Neural cell (in vitro differentiated cells): ENCODE results near the gene SULT1A1. TPM values are rescaled to one million over a fixed set of nuclear protein-coding genes. Genes with fewer than 3 reads are reported as not detected.

Experiments used
- H2AFZ ChIP-seq: fragments of 200-600, 300-800 bp; sonication (generic), shearing (Covaris generic); 2 replicates; pipeline ENCODE4 v1.6.0; 2014; ENCODE audit warnings: low read depth, mild to moderate bottlenecking, antibody characterized with exemption, low read length, moderate library complexity
- H3F3A ChIP-seq: fragments of 200-600 bp; shearing (Covaris generic); 2 replicates; pipeline ENCODE4 v1.6.1; 2016; ENCODE audit warnings: mild to moderate bottlenecking, moderate library complexity, mixed read lengths, antibody characterized with exemption, low read length; ENCODE audit not compliant: insufficient read depth, poor library complexity, severe bottlenecking
- H3K27ac ChIP-seq: fragments of 200-600, 300-800 bp; sonication (generic), shearing (Covaris generic); 2 replicates; pipeline ENCODE4 v1.5.1; 2014; ENCODE audit warnings: mild to moderate bottlenecking, low read length, moderate library complexity
- H3K27me3 ChIP-seq: fragments of 300-800, 200-600 bp; sonication (generic), shearing (Covaris generic); 2 replicates; pipeline ENCODE4 v1.6.0; 2014; ENCODE audit warnings: mild to moderate bottlenecking, low read depth, low read length, moderate library complexity; ENCODE audit not compliant: insufficient read depth
- H3K36me3 ChIP-seq: fragments of 300-800, 200-600 bp; sonication (generic), shearing (Covaris generic); 2 replicates; pipeline ENCODE4 v1.5.1; 2014; ENCODE audit warnings: mild to moderate bottlenecking, antibody characterized with exemption, low read length, moderate library complexity; ENCODE audit not compliant: insufficient read depth
- H3K4me2 ChIP-seq: fragments of 300-800, 200-600 bp; sonication (generic), shearing (Covaris generic); 2 replicates; pipeline ENCODE4 v1.6.0; 2014; ENCODE audit warnings: mild to moderate bottlenecking, low read length
- H3K4me3 ChIP-seq: fragments of 300-800, 200-600 bp; sonication (generic), shearing (Covaris generic); 2 replicates; pipeline ENCODE4 v1.5.1; 2014; ENCODE audit warnings: mild to moderate bottlenecking, low read length, moderate library complexity
- H3K79me2 ChIP-seq: fragments of 200-600 bp; shearing (Covaris generic); replicated peaks from 2 replicates; pipeline ENCODE4 v1.6.0; 2014; ENCODE audit warnings: mild to moderate bottlenecking, low read length, moderate library complexity; ENCODE audit not compliant: insufficient read depth
- H3K9ac ChIP-seq: fragments of 300-800, 200-600 bp; sonication (generic), shearing (Covaris generic); 2 replicates; pipeline ENCODE4 v1.6.1; 2016; ENCODE audit warnings: mild to moderate bottlenecking, low read length, mixed read lengths
- H3K9me2 ChIP-seq: fragments of 200-600 bp; shearing (Covaris generic); 2 replicates; pipeline ENCODE4 v1.6.1; 2016; ENCODE audit warnings: mild to moderate bottlenecking, low read length, mixed read lengths; ENCODE audit not compliant: insufficient read depth
- H3K9me3 ChIP-seq: fragments of 200-600, 300-800 bp; sonication (generic), shearing (Covaris generic); 2 replicates; pipeline ENCODE4 v1.6.1; 2016; ENCODE audit warnings: mild to moderate bottlenecking, mixed run types, low read length, moderate library complexity, mixed read lengths
- H4K20me1 ChIP-seq: fragments of 200-600 bp; shearing (Covaris generic); 2 replicates; pipeline ENCODE4 v1.6.1; 2016; ENCODE audit warnings: mild to moderate bottlenecking, mixed run types; ENCODE audit not compliant: insufficient read depth
- EP300 ChIP-seq: fragments of 450-650 bp; conservative IDR thresholded peaks from 2 replicates; pipeline ENCODE4 v1.6.1; 2014; ENCODE audit warnings: antibody characterized with exemption, mild to moderate bottlenecking, moderate library complexity; ENCODE audit not compliant: poor library complexity, severe bottlenecking
- EZH2 ChIP-seq: fragments of 200-600, 300-800 bp; shearing (Covaris generic), sonication (generic); IDR thresholded peaks from 2 replicates; pipeline ENCODE4 v1.6.1; 2014; ENCODE audit warnings: antibody characterized with exemption, low read length, borderline replicate concordance, mild to moderate bottlenecking; ENCODE audit not compliant: insufficient read depth, poor library complexity, severe bottlenecking
- MXI1 ChIP-seq: fragments of 450-650 bp; conservative IDR thresholded peaks from 2 replicates; pipeline ENCODE4 v1.6.1; 2014; ENCODE audit warnings: antibody characterized with exemption, mild to moderate bottlenecking; ENCODE audit not compliant: poor library complexity, severe bottlenecking
- POLR2AphosphoS5 ChIP-seq: IDR thresholded peaks from 2 replicates; pipeline ENCODE4 v1.6.1; 2012
- RAD21 ChIP-seq: fragments of 450-650 bp; conservative IDR thresholded peaks from 2 replicates; pipeline ENCODE4 v1.6.1; 2014; ENCODE audit warnings: antibody characterized with exemption, mild to moderate bottlenecking, moderate library complexity
- SMC3 ChIP-seq: fragments of 450-650 bp; conservative IDR thresholded peaks from 2 replicates; pipeline ENCODE4 v1.6.1; 2014; ENCODE audit warnings: antibody characterized with exemption, mild to moderate bottlenecking, moderate library complexity; ENCODE audit not compliant: poor library complexity
- TAF1 ChIP-seq: IDR thresholded peaks from 2 replicates; pipeline ENCODE4 v1.6.1; 2012; ENCODE audit warnings: low read depth
- polyA plus RNA-seq: library from polyadenylated mRNA; depleted of rRNA; stranded (reverse); fragments of >200 nt; gene quantifications from 2 replicates; pipeline ENCODE4 v1.2.3, GENCODE V29; 2014
- TF ChIP-seq, protein P1 (sequence below): IDR thresholded peaks from 2 replicates; pipeline ENCODE4 v1.6.1; 2012; ENCODE audit warnings: borderline replicate concordance
- TF ChIP-seq, protein P2 (sequence below): fragments of 450-650 bp; IDR thresholded peaks from 2 replicates; pipeline ENCODE4 v1.5.1; 2014; ENCODE audit warnings: antibody characterized with exemption, mild to moderate bottlenecking, moderate library complexity; ENCODE audit not compliant: poor library complexity, severe bottlenecking

Gene SULT1A1
- polyA plus RNA-seq, 1 donor from 2014 or later = not detected

DNA sequence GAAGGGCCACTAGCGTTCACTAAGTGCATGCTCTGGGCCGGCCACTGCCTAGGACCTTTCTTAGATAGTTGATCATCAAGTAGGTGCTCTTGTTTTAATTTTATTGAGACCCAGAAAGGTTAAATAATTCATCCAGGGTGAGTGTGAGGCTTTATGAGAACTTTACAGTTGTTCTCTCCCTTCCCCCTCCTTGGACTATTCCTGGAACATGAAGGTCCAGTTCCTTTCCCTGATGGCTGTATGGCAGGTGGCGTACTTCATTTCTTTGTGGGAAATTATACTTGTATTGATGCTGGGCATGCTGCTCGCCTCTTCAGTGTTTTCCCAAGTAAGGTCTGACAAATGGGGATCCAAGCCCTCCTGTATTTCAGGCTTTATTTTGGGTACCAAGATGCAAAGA lies 47.6 kb downstream of the SULT1A1 start:
- Histone ChIP-seq H3K27ac (no peak overlapping the region), H3K4me2 (no peak overlapping the region), H3F3A (no peaks in the 10 kb centered on the region), H3K36me3 (no peaks in the 10 kb centered on the region), H3K4me3 (no peak overlapping the region), H3K27me3 (no peaks in the 10 kb centered on the region), H3K9me2 (no peaks in the 10 kb centered on the region), H2AFZ (no peak overlapping the region), H4K20me1 (no peaks in the 10 kb centered on the region), H3K9ac (no peak overlapping the region), H3K9me3 (no peaks in the 10 kb centered on the region), H3K79me2 (no peaks in the 10 kb centered on the region)
- TF ChIP-seq SMC3 (no peak), EP300 (no peak), TAF1 (no peak), MXI1 (no peak)
- TF ChIP-seq, protein P1, sequence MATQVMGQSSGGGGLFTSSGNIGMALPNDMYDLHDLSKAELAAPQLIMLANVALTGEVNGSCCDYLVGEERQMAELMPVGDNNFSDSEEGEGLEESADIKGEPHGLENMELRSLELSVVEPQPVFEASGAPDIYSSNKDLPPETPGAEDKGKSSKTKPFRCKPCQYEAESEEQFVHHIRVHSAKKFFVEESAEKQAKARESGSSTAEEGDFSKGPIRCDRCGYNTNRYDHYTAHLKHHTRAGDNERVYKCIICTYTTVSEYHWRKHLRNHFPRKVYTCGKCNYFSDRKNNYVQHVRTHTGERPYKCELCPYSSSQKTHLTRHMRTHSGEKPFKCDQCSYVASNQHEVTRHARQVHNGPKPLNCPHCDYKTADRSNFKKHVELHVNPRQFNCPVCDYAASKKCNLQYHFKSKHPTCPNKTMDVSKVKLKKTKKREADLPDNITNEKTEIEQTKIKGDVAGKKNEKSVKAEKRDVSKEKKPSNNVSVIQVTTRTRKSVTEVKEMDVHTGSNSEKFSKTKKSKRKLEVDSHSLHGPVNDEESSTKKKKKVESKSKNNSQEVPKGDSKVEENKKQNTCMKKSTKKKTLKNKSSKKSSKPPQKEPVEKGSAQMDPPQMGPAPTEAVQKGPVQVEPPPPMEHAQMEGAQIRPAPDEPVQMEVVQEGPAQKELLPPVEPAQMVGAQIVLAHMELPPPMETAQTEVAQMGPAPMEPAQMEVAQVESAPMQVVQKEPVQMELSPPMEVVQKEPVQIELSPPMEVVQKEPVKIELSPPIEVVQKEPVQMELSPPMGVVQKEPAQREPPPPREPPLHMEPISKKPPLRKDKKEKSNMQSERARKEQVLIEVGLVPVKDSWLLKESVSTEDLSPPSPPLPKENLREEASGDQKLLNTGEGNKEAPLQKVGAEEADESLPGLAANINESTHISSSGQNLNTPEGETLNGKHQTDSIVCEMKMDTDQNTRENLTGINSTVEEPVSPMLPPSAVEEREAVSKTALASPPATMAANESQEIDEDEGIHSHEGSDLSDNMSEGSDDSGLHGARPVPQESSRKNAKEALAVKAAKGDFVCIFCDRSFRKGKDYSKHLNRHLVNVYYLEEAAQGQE = no peak
- TF ChIP-seq, protein P2, sequence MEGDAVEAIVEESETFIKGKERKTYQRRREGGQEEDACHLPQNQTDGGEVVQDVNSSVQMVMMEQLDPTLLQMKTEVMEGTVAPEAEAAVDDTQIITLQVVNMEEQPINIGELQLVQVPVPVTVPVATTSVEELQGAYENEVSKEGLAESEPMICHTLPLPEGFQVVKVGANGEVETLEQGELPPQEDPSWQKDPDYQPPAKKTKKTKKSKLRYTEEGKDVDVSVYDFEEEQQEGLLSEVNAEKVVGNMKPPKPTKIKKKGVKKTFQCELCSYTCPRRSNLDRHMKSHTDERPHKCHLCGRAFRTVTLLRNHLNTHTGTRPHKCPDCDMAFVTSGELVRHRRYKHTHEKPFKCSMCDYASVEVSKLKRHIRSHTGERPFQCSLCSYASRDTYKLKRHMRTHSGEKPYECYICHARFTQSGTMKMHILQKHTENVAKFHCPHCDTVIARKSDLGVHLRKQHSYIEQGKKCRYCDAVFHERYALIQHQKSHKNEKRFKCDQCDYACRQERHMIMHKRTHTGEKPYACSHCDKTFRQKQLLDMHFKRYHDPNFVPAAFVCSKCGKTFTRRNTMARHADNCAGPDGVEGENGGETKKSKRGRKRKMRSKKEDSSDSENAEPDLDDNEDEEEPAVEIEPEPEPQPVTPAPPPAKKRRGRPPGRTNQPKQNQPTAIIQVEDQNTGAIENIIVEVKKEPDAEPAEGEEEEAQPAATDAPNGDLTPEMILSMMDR = no peak

DNA sequence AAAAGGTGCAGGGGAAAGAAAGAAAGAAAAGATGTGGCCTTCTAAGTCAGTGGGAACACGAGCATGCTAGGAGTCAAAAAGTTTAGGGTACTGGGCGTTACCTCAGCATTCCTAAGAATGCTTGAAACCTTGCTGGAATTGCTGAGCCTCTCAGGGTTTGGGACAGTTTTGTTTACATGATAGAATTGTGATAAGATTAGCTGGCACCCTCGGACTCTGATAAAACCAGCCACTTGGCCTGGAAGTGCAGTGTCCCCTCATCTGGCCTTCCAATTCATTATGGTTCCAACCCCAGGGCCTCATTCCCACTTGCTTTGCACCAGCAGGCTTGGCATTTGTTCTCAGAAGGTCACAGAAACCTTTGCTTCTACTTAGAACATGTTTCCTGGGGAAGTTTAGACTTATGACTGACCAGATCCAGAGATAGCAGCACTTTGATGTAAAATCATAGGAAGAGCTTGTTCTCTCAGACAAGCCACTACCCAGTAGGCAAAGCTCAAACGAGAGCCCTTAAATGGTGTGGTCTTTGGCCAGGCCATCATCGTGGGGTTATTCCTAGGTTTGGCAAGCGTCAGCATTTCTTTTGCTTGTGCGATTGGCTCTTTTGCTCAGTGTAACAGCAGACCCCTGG lies 48.2 kb downstream of the SULT1A1 start:
- no peak overlapping the region for H3K27ac ChIP-seq
- H3K4me3 ChIP-seq = no peak overlapping the region
- no peaks in the 10 kb centered on the region for H3K27me3 ChIP-seq
- H3K9me2 ChIP-seq = no peaks in the 10 kb centered on the region
- TF ChIP-seq, protein P2 = no peak
- no peak for TF ChIP-seq MXI1
- no peak for TF ChIP-seq EP300
- no peak for TF ChIP-seq POLR2AphosphoS5
- TF ChIP-seq, protein P1 = no peak
- no peak for TF ChIP-seq TAF1
- TF ChIP-seq EZH2 = no peak
- TF ChIP-seq SMC3 = no peak
- no peak for TF ChIP-seq RAD21
- no peak overlapping the region for H3K4me2 ChIP-seq
- H3K79me2 ChIP-seq = no peaks in the 10 kb centered on the region
- no peak overlapping the region for H2AFZ ChIP-seq
- no peak overlapping the region for H3K9ac ChIP-seq
- H3K9me3 ChIP-seq = no peaks in the 10 kb centered on the region
- no peaks in the 10 kb centered on the region for H4K20me1 ChIP-seq
- no peaks in the 10 kb centered on the region for H3K36me3 ChIP-seq
- H3F3A ChIP-seq = no peaks in the 10 kb centered on the region
